NCI-H2171 treated with DMSO at 0.1 percent for 48 hours (cell line): ENCODE measurements around the gene ZFAND6.
"Not testable (repeated sequence)": the region's sequence is repeated elsewhere in the genome, so short reads cannot be mapped to it uniquely, and the experiment has no call there.

Source experiments
- DNase-seq: peaks from one replicate; lab custom pipeline; 2025; lab: John Stamatoyannopoulos, UW

ZFAND6 gene

GRCh38 chr15:80151148-80151547, 91.7 kb downstream of the ZFAND6 start:
- no peak for DNase-seq

GRCh38 chr15:80151576-80151975, 92.1 kb downstream of the ZFAND6 start:
- DNase-seq, result no peak

- DNase-seq, result peak; percentile 84
These were observed 92.9 kb downstream of the ZFAND6 start for GRCh38 chr15:80152180-80152895.

GRCh38 chr15:80152896-80153876, 93.7 kb downstream of the ZFAND6 start, which contains the start of gene FAH:
TSS of gene FAH (plus strand) at chr15:80152999. CDS start at chr15:80153055, 56 bp downstream.
- no peak for DNase-seq

- no peak for DNase-seq
These were observed 94.4 kb downstream of the ZFAND6 start for GRCh38 chr15:80153900-80154299.

- no peak for DNase-seq
These were observed 94.9 kb downstream of the ZFAND6 start for GRCh38 chr15:80154336-80154735.

- no peak for DNase-seq
These were observed 95.5 kb downstream of the ZFAND6 start for GRCh38 chr15:80155001-80155377.

GRCh38 chr15:80155378-80156175, 96.1 kb downstream of the ZFAND6 start:
- DNase-seq, result not testable (repeated sequence)

GRCh38 chr15:80156176-80156720, 96.8 kb downstream of the ZFAND6 start:
- no peak for DNase-seq

GRCh38 chr15:80157215-80157614, 97.7 kb downstream of the ZFAND6 start:
- DNase-seq, result no peak

- no peak for DNase-seq
These were observed 99.8 kb downstream of the ZFAND6 start for GRCh38 chr15:80159301-80159700.

GRCh38 chr15:80159811-80160569, 100.5 kb downstream of the ZFAND6 start:
- DNase-seq, result no peak

GRCh38 chr15:80160570-80161156, 101.2 kb downstream of the ZFAND6 start:
- no peak for DNase-seq

GRCh38 chr15:80161468-80162016, 102.1 kb downstream of the ZFAND6 start:
- DNase-seq, result no peak

- no peak for DNase-seq
These were observed 102.6 kb downstream of the ZFAND6 start for GRCh38 chr15:80162059-80162554.

- DNase-seq, result no peak
These were observed 103.7 kb downstream of the ZFAND6 start for GRCh38 chr15:80163217-80163616.

- DNase-seq, result no peak
These were observed 104.4 kb downstream of the ZFAND6 start for GRCh38 chr15:80163897-80164296.

GRCh38 chr15:80167936-80168335, 108.5 kb downstream of the ZFAND6 start:
- DNase-seq, result no peak

GRCh38 chr15:80168421-80168820, 108.9 kb downstream of the ZFAND6 start:
- no peak for DNase-seq

- no peak for DNase-seq
These were observed 110.4 kb downstream of the ZFAND6 start for GRCh38 chr15:80169768-80170357.
